ENCODE data around the gene DIAPH2.

The DIAPH2 gene

GRCh38 chrX:97616883-97617530, 932.4 kb downstream of the DIAPH2 start:
- no peaks in the 10 kb centered on the region for H3K9me2 ChIP-seq (replicated peaks; ENCODE audit: insufficient read depth, low read length)
- H3K27ac ChIP-seq (ENCODE audit: low read length), result peak overlapping the region; percentile 68; the same call in 1 of the 2 replicates
- H4K20me1 ChIP-seq (ENCODE audit: insufficient read depth, low read length), result no peaks in the 10 kb centered on the region
- peak overlapping the region; percentile 31 for H3K4me3 ChIP-seq (ENCODE audit: low read length)
- 0 out of 2 replicates have a peak, but pooled peaks cover 12% of the 10 kb centered on the region for H3K4me1 ChIP-seq (ENCODE audit: low read length)
- DNase-seq, result peak; percentile 79
- no peak for TF ChIP-seq CTCF (IDR thresholded peaks at IDR 0.05; ENCODE audit: low read length)
- TF ChIP-seq EZH2phosphoT487 (IDR thresholded peaks at IDR 0.05; ENCODE audit: low read length), result no peak
- no peak for TF ChIP-seq EZH2 (optimal IDR thresholded peaks at IDR 0.05; ENCODE audit: low read depth, low read length)
- H3K9me3 ChIP-seq (replicated peaks; ENCODE audit: insufficient read depth, low read length), result no peaks in the 10 kb centered on the region
- peak overlapping the region; percentile 37 for H2AFZ ChIP-seq (ENCODE audit: low read length)
- peak overlapping the region; percentile 48 for H3K4me2 ChIP-seq (ENCODE audit: low read depth, low read length)
- no peaks in the 10 kb centered on the region for H3K79me2 ChIP-seq (ENCODE audit: low read length)
- peak overlapping the region; percentile 17; the same call in 1 of the 2 replicates for H3K9ac ChIP-seq (ENCODE audit: low read length)
- H3K36me3 ChIP-seq (replicated peaks; ENCODE audit: insufficient read depth, low read length), result no peaks in the 10 kb centered on the region
- H3F3A ChIP-seq (ENCODE audit: insufficient read depth, low read length), result 0 out of 2 replicates have a peak, but pooled peaks cover 12% of the 10 kb centered on the region
- H3K27me3 ChIP-seq (replicated peaks; ENCODE audit: insufficient read depth, low read length), result no peaks in the 10 kb centered on the region

GRCh38 chrX:97619499-97619898, 934.9 kb downstream of the DIAPH2 start:
- Histone ChIP-seq H3K4me1 (ENCODE audit: low read length) (0 out of 2 replicates have a peak, but pooled peaks cover 12% of the 10 kb centered on the region), H3K36me3 (replicated peaks; ENCODE audit: insufficient read depth, low read length) (no peaks in the 10 kb centered on the region), H3K79me2 (ENCODE audit: low read length) (no peaks in the 10 kb centered on the region), H3K4me2 (ENCODE audit: low read depth, low read length) (no peak overlapping the region), H3K27me3 (replicated peaks; ENCODE audit: insufficient read depth, low read length) (no peaks in the 10 kb centered on the region), H3K9me2 (replicated peaks; ENCODE audit: insufficient read depth, low read length) (no peaks in the 10 kb centered on the region), H3K27ac (ENCODE audit: low read length) (no peak overlapping the region), H4K20me1 (ENCODE audit: insufficient read depth, low read length) (no peaks in the 10 kb centered on the region), H3K9ac (ENCODE audit: low read length) (no peak overlapping the region), H3K9me3 (replicated peaks; ENCODE audit: insufficient read depth, low read length) (no peaks in the 10 kb centered on the region), H2AFZ (ENCODE audit: low read length) (no peak overlapping the region), H3F3A (ENCODE audit: insufficient read depth, low read length) (0 out of 2 replicates have a peak, but pooled peaks cover 12% of the 10 kb centered on the region), H3K4me3 (ENCODE audit: low read length) (no peak overlapping the region)
- TF ChIP-seq CTCF (IDR thresholded peaks at IDR 0.05; ENCODE audit: low read length), result no peak
- no peak for TF ChIP-seq EZH2 (optimal IDR thresholded peaks at IDR 0.05; ENCODE audit: low read depth, low read length)
- no peak for TF ChIP-seq EZH2phosphoT487 (IDR thresholded peaks at IDR 0.05; ENCODE audit: low read length)
- DNase-seq, result no peak

- Histone ChIP-seq H3K9me2 (replicated peaks; ENCODE audit: insufficient read depth, low read length) (no peaks in the 10 kb centered on the region), H2AFZ (ENCODE audit: low read length) (no peak overlapping the region), H3K4me2 (ENCODE audit: low read depth, low read length) (no peak overlapping the region), H3K27ac (ENCODE audit: low read length) (no peak overlapping the region), H3K27me3 (replicated peaks; ENCODE audit: insufficient read depth, low read length) (no peaks in the 10 kb centered on the region), H3K9me3 (replicated peaks; ENCODE audit: insufficient read depth, low read length) (no peaks in the 10 kb centered on the region), H3K9ac (ENCODE audit: low read length) (no peak overlapping the region), H3K4me3 (ENCODE audit: low read length) (no peak overlapping the region), H4K20me1 (ENCODE audit: insufficient read depth, low read length) (no peaks in the 10 kb centered on the region), H3F3A (ENCODE audit: insufficient read depth, low read length) (0 out of 2 replicates have a peak, but pooled peaks cover 6% of the 10 kb centered on the region), H3K36me3 (replicated peaks; ENCODE audit: insufficient read depth, low read length) (no peaks in the 10 kb centered on the region), H3K79me2 (ENCODE audit: low read length) (no peaks in the 10 kb centered on the region), H3K4me1 (ENCODE audit: low read length) (0 out of 2 replicates have a peak, but pooled peaks cover 12% of the 10 kb centered on the region)
- TF ChIP-seq EZH2 (optimal IDR thresholded peaks at IDR 0.05; ENCODE audit: low read depth, low read length), result no peak
- DNase-seq, result no peak
Measured at GRCh38 chrX:97622111-97622510, 937.5 kb downstream of the DIAPH2 start.

- no peaks in the 10 kb centered on the region for H3K9me3 ChIP-seq (replicated peaks; ENCODE audit: insufficient read depth, low read length)
Measured at GRCh38 chrX:97628326-97628725, 943.7 kb downstream of the DIAPH2 start.

More at GRCh38 chrX:97628326-97628725, 943.7 kb downstream of the DIAPH2 start:
- no peaks in the 10 kb centered on the region for H3K9me2 ChIP-seq (replicated peaks; ENCODE audit: insufficient read depth, low read length)
- H3K36me3 ChIP-seq (replicated peaks; ENCODE audit: insufficient read depth, low read length), result no peaks in the 10 kb centered on the region
- no peak overlapping the region for H3K4me3 ChIP-seq (ENCODE audit: low read length)
- H3K4me1 ChIP-seq (ENCODE audit: low read length), result no peaks in the 10 kb centered on the region
- TF ChIP-seq EZH2 (optimal IDR thresholded peaks at IDR 0.05; ENCODE audit: low read depth, low read length), result no peak
- TF ChIP-seq CTCF (IDR thresholded peaks at IDR 0.05; ENCODE audit: low read length), result no peak
- TF ChIP-seq EZH2phosphoT487 (IDR thresholded peaks at IDR 0.05; ENCODE audit: low read length), result no peak
- no peak for DNase-seq
- no peak overlapping the region for H3K27ac ChIP-seq (ENCODE audit: low read length)
- H4K20me1 ChIP-seq (ENCODE audit: insufficient read depth, low read length), result no peaks in the 10 kb centered on the region
- H3K79me2 ChIP-seq (ENCODE audit: low read length), result no peaks in the 10 kb centered on the region
- H3K27me3 ChIP-seq (replicated peaks; ENCODE audit: insufficient read depth, low read length), result no peaks in the 10 kb centered on the region
- H3F3A ChIP-seq (ENCODE audit: insufficient read depth, low read length), result no peaks in the 10 kb centered on the region
- no peak overlapping the region for H3K4me2 ChIP-seq (ENCODE audit: low read depth, low read length)
- no peak overlapping the region for H3K9ac ChIP-seq (ENCODE audit: low read length)
- H2AFZ ChIP-seq (ENCODE audit: low read length), result no peak overlapping the region
